Activated CD8-positive, alpha-beta memory T cell treated with anti-CD3 and anti-CD28 coated beads, Interleukin-2, amount 50 U/mL, for 1 hour (primary cell): ENCODE measurements around the gene POM121.
"Not testable (repeated sequence)": the region's sequence is repeated elsewhere in the genome, so short reads cannot be mapped to it uniquely, and the experiment has no call there.

Source experiments
- DNase-seq: peaks from one replicate; pipeline ENCODE4 v3.0.0-alpha.2; 2020; ENCODE audit errors: extremely low read depth

POM121 gene

GRCh38 chr7:72995484-72995883 lies 70.6 kb downstream of the POM121 start:
- not testable (repeated sequence) for DNase-seq

GRCh38 chr7:72997447-72997846 lies 72.6 kb downstream of the POM121 start:
- DNase-seq = not testable (repeated sequence)

- not testable (repeated sequence) for DNase-seq
These were observed 73.1 kb downstream of the POM121 start for GRCh38 chr7:72997887-72998468.
